GM19397 (cell line): ENCODE measurements around the gene SGIP1.
A peak's percentile ranks its signal among the peaks of the same experiment; 100 is the strongest.
"Not testable (repeated sequence)": the region's sequence is repeated elsewhere in the genome, so short reads cannot be mapped to it uniquely, and the experiment has no call there.

ENCODE experiments used
- ATAC-seq: cut with Tn5 transposase; IDR thresholded peaks from one replicate; pipeline ENCODE4 v1.9.1; 2021; ENCODE audit warnings: mild to moderate bottlenecking, moderate library complexity; ENCODE audit not compliant: unreplicated experiment

Gene SGIP1

GRCh38 chr1:66725885-66726665 is 192.1 kb downstream of the SGIP1 start:
- ATAC-seq = peak; percentile 62

DNA sequence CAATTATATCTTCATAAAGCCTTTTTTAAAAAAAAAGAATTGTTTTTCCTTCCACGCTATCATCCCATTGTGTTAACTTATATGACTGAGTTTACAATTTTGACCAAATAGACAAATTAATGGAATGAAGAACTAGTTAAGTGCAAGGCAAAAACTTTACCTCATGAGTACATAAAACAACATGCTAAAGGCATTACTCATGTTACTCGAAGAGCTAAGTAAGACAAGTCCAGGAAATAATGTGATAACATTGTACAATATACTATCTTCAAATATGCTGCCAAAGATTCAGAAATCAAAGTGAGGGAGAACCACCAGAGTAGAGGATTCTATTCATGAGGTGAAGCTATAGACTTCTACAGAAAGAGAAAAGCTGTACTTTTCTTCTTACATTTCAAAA is 194.1 kb downstream of the SGIP1 start:
- ATAC-seq = no peak

DNA sequence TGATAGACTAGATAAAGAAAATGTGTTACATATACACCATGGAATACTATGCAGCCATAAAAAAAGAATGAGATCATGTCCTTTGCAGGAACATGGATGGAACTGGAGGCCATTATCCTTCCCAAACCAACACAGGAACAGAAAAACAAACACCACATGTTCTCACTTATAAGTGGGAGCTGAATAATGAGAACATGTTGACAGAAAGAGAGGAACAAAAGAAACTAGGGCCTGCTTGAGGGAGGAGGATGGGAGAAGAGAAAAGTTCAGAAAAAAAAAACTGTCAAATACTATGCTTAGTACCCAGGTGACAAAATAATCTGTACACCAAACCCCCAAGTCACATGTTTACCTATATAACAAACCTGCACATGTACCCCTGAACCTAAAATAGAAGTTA is 194.8 kb downstream of the SGIP1 start:
- ATAC-seq = not testable (repeated sequence)

DNA sequence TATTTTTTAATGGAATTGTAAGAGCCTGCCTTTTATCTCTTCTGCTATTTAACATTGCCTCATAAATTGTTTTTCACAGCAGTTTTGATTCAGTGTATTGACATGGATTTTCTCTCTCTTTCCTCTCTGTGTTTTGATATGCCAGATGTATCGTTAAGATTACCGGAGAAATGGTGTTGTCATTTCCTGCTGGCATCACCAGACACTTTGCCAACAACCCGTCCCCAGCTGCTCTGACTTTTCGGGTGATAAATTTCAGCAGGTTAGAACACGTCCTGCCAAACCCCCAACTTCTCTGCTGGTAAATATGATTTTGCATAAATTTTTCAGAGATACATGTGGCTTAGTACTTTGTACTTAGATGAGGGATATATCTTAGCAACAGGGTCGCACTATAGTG is 195.2 kb downstream of the SGIP1 start:
- no peak for ATAC-seq

DNA sequence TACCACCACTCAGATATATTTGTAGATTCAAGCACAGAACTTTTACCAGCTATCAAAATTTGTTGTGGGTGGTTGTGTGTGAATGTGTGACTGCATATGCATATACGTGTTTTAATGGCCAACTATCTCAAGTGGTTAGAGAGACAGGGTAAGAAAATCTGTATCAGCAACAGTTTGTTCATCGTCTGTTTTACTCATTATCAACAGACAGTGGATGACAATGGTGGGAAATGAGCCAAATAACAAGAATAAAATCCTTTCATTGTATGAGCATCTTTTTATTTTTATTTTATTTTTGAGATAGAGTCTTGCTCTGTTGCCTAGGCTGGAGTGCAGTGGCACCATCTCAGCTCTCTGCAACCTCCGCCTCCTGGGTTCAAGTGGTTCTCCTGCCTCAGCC is 195.6 kb downstream of the SGIP1 start:
- ATAC-seq = no peak

DNA sequence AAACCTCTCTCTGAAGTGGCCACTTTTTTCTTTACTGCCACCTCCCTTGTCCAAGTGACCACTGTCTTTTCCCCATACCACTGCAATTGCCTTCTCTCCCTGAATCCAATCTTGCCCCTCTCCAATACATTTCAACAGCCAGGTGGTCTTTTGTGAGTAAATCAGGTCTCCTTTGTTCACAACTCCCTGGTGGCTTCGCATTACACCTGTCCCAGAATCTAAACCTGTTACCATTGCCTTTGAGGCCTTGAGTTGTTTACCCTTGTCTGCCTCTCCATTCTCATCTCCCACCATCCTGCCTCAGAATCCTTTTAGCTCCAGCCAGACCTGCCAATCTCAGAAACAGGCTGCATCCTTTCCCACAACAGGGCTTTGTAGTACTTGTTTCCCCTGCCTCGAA is 196.5 kb downstream of the SGIP1 start:
- no peak for ATAC-seq

DNA sequence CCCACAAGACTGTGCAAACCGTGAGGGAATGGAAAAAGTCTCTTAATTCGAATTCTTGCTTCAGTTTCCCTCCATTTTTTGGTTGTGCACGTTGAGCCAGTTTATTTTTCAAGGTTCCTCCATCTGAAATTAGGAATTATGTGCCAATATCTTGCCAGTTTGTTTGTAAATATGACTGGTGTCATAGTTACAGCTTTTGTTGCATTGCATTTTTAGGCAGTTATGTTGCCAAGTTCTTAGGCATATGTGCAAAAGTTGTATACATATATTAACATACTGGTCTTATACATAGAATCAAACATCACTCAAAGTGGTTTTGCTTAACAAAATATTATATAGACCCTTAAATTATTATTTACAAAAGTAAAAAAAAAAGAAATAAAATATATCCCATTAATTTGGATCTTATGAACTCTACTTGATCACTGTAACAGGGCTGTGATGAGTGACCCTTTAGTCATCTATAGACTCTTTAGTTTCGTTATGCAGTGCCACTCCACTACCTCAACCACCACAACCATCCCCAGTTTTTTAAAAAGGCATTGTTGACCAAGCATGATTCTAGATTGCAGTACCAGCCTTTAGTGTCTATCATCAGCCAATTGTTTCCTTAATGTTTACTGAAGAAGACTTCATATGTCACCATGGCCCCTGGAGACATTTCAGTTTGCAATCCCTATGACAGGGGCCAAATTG is 197.4 kb downstream of the SGIP1 start:
- ATAC-seq = peak; percentile 44

GRCh38 chr1:66732407-66733166 is 198.6 kb downstream of the SGIP1 start:
- ATAC-seq = peak; percentile 63

DNA sequence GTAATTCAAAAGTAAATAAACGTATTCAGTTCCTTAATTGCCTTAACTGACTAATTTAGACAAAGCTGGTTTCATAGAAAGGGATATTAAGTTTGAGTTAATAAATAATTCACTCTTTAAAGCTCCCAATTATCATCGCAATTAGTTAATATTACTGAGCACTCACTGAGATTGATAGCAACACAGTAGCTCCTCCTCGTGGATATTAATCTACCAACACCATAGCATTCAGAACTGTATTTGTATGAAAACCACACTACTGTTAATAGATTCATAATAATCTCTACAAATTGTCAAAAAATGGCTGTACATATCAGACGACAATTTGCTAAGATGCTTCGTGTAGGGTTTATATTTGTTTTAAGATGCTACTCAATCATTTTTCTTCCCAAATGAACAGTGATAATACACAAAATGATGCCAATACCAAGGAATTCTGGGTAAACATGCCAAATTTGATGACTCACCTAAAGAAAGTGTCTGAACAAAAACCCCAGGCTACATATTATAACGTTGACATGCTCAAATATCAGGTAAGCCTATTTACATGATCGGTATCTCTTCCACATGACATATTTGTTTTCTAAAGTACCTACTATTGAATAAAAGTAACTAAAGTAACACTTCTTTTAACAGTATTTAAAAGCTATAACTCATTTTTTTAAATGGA is 199.5 kb downstream of the SGIP1 start:
- no peak for ATAC-seq

DNA sequence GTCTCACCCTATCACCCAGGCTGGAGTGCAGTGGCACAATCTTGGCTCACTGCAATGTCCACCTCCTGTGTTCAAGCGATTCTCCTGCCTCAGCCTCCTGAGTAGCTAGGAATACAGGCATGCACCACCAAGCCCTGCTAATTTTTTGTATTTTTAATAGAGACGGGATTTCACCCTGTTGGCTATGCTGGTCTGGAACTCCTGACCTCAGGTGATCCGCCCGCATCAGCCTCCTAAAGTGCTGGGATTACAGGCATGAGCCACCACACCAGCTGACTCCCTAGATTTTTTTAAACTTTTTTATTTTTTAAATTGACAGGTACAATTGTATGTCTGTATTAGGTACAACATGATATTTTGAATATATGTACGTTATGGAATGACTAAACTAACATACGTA is 200.6 kb downstream of the SGIP1 start:
- not testable (repeated sequence) for ATAC-seq

- ATAC-seq = no peak
These were observed 203.9 kb downstream of the SGIP1 start for GRCh38 chr1:66737836-66738235.

DNA sequence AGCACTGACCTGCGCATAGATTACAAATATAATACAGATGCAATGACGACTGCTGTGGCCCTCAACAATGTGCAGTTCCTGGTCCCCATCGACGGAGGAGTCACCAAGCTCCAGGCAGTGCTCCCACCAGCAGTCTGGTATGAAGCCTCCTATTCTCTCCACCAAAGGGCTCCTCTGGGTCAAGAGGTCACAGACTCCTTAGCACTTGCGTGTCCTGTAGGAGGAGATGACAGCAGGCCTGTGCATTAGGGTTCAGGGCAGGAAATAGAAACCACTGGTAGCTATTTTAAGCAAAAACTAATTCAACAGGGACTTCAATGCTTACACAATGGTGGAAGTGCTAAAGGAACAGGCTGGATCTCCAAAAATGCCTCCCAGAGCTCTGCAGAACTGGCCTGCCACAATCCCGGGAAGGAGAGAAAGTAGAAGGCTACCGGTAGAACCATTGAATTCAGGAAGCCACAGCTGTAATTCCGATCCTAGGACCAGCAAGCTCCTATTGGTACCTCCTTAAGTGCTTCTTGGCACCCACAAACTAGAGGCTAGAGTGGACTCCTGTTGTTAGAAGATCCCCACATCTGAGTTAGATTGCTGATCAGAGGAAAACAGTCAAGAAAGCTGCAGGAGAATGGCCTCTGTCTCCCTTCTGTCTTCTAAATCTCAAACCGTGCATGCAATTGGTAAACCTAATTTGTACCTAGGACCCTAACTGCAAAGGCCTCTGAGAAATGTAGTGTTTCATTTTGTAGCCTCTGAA is 205.6 kb downstream of the SGIP1 start:
- ATAC-seq = peak; percentile 80

DNA sequence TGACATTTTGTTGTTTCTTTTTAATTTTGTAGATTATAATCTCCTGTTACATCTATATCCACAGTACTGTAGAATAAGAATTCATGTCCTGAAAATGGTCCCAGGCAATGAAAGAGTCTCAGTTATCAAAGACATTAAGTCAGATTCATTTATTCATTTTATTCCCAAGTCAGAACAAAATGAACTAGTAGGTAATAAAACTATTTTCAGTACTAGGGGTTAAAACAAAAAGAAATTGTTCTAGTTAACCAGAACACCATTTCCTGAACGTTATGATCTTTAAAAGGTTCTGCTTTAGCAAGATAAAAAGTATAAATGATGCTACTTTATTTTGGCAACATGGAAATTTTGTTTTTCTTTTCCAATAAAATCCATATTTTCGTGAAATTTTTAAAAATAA is 211.5 kb downstream of the SGIP1 start:
- no peak for ATAC-seq

DNA sequence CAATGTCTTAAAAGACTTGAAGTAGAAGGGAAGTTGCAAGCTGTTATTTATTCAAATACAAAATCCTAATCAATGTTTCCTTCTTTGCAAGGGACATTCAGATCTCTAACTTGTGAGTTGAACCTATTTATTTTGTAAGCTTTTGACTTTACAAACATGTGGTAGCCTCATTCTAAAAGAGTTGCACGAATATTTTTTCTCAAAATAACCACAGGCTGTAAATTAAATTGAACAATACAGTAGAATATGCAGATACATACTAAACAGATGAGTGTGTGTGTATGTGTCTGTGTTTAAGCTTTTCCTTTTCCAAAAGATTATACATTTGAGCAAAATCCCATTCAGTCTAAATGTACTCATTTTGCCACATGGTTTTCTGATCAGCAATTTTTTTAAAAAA is 213.5 kb downstream of the SGIP1 start:
- ATAC-seq = no peak

GRCh38 chr1:66750577-66750976 is 216.6 kb downstream of the SGIP1 start:
- no peak for ATAC-seq

GRCh38 chr1:66751160-66751559 is 217.2 kb downstream of the SGIP1 start:
- no peak for ATAC-seq

GRCh38 chr1:66752000-66752592 is 218.1 kb downstream of the SGIP1 start, which contains the start of gene DYNLT5:
DYNLT5 (plus strand) TSS chr1:66752459; CDS start chr1:66754659, 2,200 bp downstream.
- ATAC-seq = peak; percentile 51

DNA sequence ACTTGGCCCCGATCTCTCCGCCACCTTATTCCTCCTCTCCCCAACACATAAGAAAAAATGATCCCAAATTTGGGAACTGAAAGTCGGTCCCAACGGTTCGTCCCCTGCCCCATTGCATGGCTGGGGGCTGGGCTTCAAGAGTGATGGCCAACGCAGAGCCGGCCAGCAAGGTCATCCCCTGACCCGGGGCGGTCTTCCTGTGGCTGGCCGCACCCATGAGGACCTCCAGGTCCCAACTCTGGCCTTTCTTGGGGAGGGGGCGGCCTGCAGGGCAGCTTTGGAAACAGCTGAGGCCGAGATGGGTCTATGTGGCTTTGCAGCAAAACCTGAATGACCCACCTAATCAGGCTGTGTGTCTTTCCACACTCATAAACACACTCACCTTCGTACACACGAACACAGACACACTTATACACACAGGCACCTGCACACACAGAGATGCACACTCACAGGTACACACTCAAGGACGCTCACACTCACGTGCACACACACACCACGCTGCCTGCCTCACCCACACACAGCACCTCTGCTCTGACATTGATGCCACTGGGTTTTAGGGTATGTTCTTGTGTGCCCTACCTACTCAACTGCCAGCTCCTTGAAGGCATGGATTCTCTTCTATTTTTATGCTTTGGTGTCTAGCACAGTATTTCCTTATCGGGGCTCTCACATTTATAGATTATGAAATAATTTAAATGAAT is 218.9 kb downstream of the SGIP1 start:
- no peak for ATAC-seq

DNA sequence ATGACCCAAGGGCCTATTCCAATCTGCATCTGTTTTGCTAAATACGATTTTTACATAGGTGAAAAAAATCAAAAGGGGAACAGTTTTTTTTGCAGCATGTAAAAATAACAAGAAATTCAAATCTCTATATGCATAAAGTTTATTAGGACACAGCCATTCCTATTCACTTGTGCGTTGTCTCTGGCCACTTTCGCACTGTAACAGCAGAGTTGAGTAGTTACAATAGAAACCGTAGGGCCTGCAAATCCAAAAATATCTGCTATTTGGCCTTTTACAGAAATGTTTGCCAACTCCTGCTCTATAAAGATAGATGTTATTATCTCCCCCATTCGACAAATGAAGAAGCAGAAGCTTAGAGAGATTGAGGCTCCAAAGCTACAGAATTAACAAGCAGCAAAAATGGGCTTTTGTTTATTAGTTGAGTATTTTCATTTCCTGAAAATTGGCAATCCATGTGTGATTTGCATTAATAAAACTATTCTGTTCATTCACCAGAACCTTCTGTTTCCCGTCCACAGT is 223.8 kb downstream of the SGIP1 start:
- no peak for ATAC-seq
